GM12878 (cell line): ENCODE data around the gene RPS6KC1. TPM values are rescaled to one million over a fixed set of nuclear protein-coding genes. Genes with fewer than 3 reads are reported as not detected.

Experiments
- CHD2 ChIP-seq: IDR thresholded peaks from 2 replicates; pipeline ENCODE4 v1.6.1; 2011; ENCODE audit warnings: low read depth, low read length, improper control_type of control experiment, borderline replicate concordance
- CHD4 ChIP-seq: fragments of 200-600 bp; sonication (generic); IDR thresholded peaks from 2 replicates; pipeline ENCODE4 v1.6.1; 2016; ENCODE audit warnings: mild to moderate bottlenecking
- JUND ChIP-seq: IDR thresholded peaks from 2 replicates; pipeline ENCODE4 v1.6.1; 2012; ENCODE audit warnings: low read depth, mild to moderate bottlenecking, low read length, improper control_type of control experiment, moderate library complexity
- MEF2A ChIP-seq: IDR thresholded peaks from 2 replicates; pipeline ENCODE4 v1.6.1; 2011; ENCODE audit warnings: low read depth, mild to moderate bottlenecking, low read length, moderate library complexity; ENCODE audit not compliant: insufficient read depth
- NFXL1 ChIP-seq: fragments of 450-650 bp; IDR thresholded peaks from 2 replicates; pipeline ENCODE4 v1.6.1; 2017; ENCODE audit warnings: antibody characterized with exemption, mild to moderate bottlenecking, borderline replicate concordance
- NFYB ChIP-seq: IDR thresholded peaks from 2 replicates; pipeline ENCODE4 v1.6.1; 2011; ENCODE audit warnings: low read depth, mild to moderate bottlenecking, low read length, improper control_type of control experiment, moderate library complexity; ENCODE audit not compliant: insufficient read depth
- POLR2AphosphoS2 ChIP-seq: IDR thresholded peaks from 2 replicates; pipeline ENCODE4 v1.6.1; 2011; ENCODE audit warnings: low read depth, mild to moderate bottlenecking, low read length, improper control_type of control experiment, moderate library complexity
- WRNIP1 ChIP-seq: IDR thresholded peaks from 2 replicates; pipeline ENCODE4 v1.6.1; 2011; ENCODE audit warnings: low read depth, low read length, improper control_type of control experiment, borderline replicate concordance
- ZNF217 ChIP-seq: fragments of 450-650 bp; IDR thresholded peaks from 2 replicates; pipeline ENCODE4 v1.6.1; 2017; ENCODE audit warnings: antibody characterized with exemption, mild to moderate bottlenecking
- polyA plus RNA-seq, 11 experiments: library from polyadenylated mRNA; depleted of rRNA in 4 of 11; unstranded in 6 of 11; stranded (reverse) in 5 of 11; fragments of >200 nt; fragmentation: Nextera tagmentation in 4 of 11; fragmentation: Illumina TruSeq in 1 of 11; extraction: Ambion mirVana in 4 of 11; extraction: Trizol in 1 of 11; gene quantifications; 1 replicate in 1 of 11; 2 replicates in 10 of 11; pipeline versions ENCODE4 v1.2.1 to v1.2.3, GENCODE V29; 2011 to 2016; ENCODE audit warnings: inconsistent platforms in 2 of 11, missing spikeins in 2 of 11, low read depth in 1 of 11
- total RNA-seq, 4 experiments: library from RNA; depleted of rRNA in 3 of 4; stranded (reverse); fragments of >200 nt in 3 of 4; fragmentation: Illumina TruSeq in 1 of 4; extraction: Trizol in 1 of 4; gene quantifications; 2 replicates each; pipeline versions ENCODE4 v1.2.1 to v1.2.3, GENCODE V29; 2013 to 2021
- TF ChIP-seq, protein P1 (sequence below): fragments of 450-650 bp; formaldehyde crosslinking; IDR thresholded peaks from 2 replicates; pipeline ENCODE4 v1.4.0; 2020; ENCODE audit warnings: mild to moderate bottlenecking, moderate library complexity
- TF ChIP-seq, protein P2 (sequence below): fragments of 150-350 bp; IDR thresholded peaks from 2 replicates; pipeline ENCODE4 v1.6.1; 2016; ENCODE audit warnings: low read depth, low read length

The RPS6KC1 gene
- total and polyA plus RNA-seq, 10 of the 15 experiments (the other 5 are each of a cell fraction or from before 2014, with no cell fraction given): 2.9 to 17.3 (median 12.2) TPM

DNA sequence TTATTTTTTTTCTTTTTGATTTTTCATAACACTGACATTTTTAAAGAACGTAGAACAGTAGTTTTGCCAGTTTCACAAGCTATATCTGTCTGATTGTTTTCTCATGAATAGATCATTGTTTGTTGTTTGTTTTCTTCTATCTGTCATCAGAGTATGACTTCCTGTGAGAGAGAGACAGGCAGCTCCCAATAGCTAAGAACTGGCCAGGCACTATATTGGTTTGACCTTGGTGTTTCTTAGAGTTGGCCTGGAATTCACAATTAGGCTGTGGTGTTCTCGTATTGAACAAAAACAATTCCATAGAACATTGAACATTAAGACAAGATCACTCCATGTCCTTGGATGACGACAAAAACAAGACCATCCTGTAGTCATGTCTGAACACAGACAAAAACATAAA is 43.4 kb downstream of the RPS6KC1 start (continued):
- TF ChIP-seq, protein P1, sequence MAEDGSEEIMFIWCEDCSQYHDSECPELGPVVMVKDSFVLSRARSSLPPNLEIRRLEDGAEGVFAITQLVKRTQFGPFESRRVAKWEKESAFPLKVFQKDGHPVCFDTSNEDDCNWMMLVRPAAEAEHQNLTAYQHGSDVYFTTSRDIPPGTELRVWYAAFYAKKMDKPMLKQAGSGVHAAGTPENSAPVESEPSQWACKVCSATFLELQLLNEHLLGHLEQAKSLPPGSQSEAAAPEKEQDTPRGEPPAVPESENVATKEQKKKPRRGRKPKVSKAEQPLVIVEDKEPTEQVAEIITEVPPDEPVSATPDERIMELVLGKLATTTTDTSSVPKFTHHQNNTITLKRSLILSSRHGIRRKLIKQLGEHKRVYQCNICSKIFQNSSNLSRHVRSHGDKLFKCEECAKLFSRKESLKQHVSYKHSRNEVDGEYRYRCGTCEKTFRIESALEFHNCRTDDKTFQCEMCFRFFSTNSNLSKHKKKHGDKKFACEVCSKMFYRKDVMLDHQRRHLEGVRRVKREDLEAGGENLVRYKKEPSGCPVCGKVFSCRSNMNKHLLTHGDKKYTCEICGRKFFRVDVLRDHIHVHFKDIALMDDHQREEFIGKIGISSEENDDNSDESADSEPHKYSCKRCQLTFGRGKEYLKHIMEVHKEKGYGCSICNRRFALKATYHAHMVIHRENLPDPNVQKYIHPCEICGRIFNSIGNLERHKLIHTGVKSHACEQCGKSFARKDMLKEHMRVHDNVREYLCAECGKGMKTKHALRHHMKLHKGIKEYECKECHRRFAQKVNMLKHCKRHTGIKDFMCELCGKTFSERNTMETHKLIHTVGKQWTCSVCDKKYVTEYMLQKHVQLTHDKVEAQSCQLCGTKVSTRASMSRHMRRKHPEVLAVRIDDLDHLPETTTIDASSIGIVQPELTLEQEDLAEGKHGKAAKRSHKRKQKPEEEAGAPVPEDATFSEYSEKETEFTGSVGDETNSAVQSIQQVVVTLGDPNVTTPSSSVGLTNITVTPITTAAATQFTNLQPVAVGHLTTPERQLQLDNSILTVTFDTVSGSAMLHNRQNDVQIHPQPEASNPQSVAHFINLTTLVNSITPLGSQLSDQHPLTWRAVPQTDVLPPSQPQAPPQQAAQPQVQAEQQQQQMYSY (CRISPR knock-in tag): no peak
- no peak for TF ChIP-seq POLR2AphosphoS2
- no peak for TF ChIP-seq NFXL1
- TF ChIP-seq CHD4: no peak
- TF ChIP-seq ZNF217: no peak
- no peak for TF ChIP-seq CHD2
- TF ChIP-seq WRNIP1: no peak
- TF ChIP-seq NFYB: no peak
- no peak for TF ChIP-seq MEF2A
- TF ChIP-seq JUND: no peak
- TF ChIP-seq, protein P2, sequence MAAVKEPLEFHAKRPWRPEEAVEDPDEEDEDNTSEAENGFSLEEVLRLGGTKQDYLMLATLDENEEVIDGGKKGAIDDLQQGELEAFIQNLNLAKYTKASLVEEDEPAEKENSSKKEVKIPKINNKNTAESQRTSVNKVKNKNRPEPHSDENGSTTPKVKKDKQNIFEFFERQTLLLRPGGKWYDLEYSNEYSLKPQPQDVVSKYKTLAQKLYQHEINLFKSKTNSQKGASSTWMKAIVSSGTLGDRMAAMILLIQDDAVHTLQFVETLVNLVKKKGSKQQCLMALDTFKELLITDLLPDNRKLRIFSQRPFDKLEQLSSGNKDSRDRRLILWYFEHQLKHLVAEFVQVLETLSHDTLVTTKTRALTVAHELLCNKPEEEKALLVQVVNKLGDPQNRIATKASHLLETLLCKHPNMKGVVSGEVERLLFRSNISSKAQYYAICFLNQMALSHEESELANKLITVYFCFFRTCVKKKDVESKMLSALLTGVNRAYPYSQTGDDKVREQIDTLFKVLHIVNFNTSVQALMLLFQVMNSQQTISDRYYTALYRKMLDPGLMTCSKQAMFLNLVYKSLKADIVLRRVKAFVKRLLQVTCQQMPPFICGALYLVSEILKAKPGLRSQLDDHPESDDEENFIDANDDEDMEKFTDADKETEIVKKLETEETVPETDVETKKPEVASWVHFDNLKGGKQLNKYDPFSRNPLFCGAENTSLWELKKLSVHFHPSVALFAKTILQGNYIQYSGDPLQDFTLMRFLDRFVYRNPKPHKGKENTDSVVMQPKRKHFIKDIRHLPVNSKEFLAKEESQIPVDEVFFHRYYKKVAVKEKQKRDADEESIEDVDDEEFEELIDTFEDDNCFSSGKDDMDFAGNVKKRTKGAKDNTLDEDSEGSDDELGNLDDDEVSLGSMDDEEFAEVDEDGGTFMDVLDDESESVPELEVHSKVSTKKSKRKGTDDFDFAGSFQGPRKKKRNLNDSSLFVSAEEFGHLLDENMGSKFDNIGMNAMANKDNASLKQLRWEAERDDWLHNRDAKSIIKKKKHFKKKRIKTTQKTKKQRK: no peak
